GM18868 (cell line): Measurements from ENCODE around the gene HLF.

ENCODE experiments used
- ATAC-seq: cut with Tn5 transposase; IDR thresholded peaks from one replicate; pipeline ENCODE4 v1.9.1; 2021; ENCODE audit warnings: mild to moderate bottlenecking, moderate library complexity; ENCODE audit not compliant: unreplicated experiment

The HLF gene

GRCh38 chr17:55264645-55265298, at the start of gene HLF:
Gene HLF, plus strand, starts transcription at chr17:55264960. Its CDS starts 525 bp downstream, at chr17:55265485.
- ATAC-seq = peak; percentile 92

- no peak for ATAC-seq
These were observed 49.0 kb upstream of the HLF start for GRCh38 chr17:55215711-55216110.

GRCh38 chr17:55216888-55217287, 47.9 kb upstream of the HLF start:
- ATAC-seq = no peak

GRCh38 chr17:55219459-55219858, 45.3 kb upstream of the HLF start:
- ATAC-seq = no peak

GRCh38 chr17:55219934-55220333, 44.8 kb upstream of the HLF start:
- no peak for ATAC-seq

GRCh38 chr17:55223524-55223923, 41.2 kb upstream of the HLF start:
- ATAC-seq = no peak

- ATAC-seq = no peak
These were observed 40.0 kb upstream of the HLF start for GRCh38 chr17:55224746-55225145.

GRCh38 chr17:55225237-55225636, 39.5 kb upstream of the HLF start:
- no peak for ATAC-seq

GRCh38 chr17:55228683-55229192, 36.0 kb upstream of the HLF start:
- no peak for ATAC-seq

- ATAC-seq = no peak
These were observed 35.5 kb upstream of the HLF start for GRCh38 chr17:55229276-55229675.

GRCh38 chr17:55230716-55231115, 34.0 kb upstream of the HLF start:
- no peak for ATAC-seq

GRCh38 chr17:55233840-55234239, 30.9 kb upstream of the HLF start:
- ATAC-seq = no peak

GRCh38 chr17:55236316-55236715, 28.4 kb upstream of the HLF start:
- ATAC-seq = no peak

GRCh38 chr17:55237268-55237667, 27.5 kb upstream of the HLF start:
- no peak for ATAC-seq

- no peak for ATAC-seq
These were observed 26.9 kb upstream of the HLF start for GRCh38 chr17:55237841-55238178.

- peak; percentile 93 for ATAC-seq
These were observed 26.4 kb upstream of the HLF start for GRCh38 chr17:55238179-55238930.

- ATAC-seq = peak; percentile 21
These were observed 25.8 kb upstream of the HLF start for GRCh38 chr17:55238931-55239297.

- ATAC-seq = no peak
These were observed 23.7 kb upstream of the HLF start for GRCh38 chr17:55241097-55241496.

GRCh38 chr17:55242476-55242875, 22.3 kb upstream of the HLF start:
- no peak for ATAC-seq

- no peak for ATAC-seq
These were observed 18.8 kb upstream of the HLF start for GRCh38 chr17:55245986-55246385.

- ATAC-seq = no peak
These were observed 18.2 kb upstream of the HLF start for GRCh38 chr17:55246583-55246982.

GRCh38 chr17:55248077-55248476, 16.7 kb upstream of the HLF start:
- ATAC-seq = no peak

- no peak for ATAC-seq
These were observed 14.9 kb upstream of the HLF start for GRCh38 chr17:55249861-55250260.
